ENCODE results near the gene RPTN. TPM values are rescaled to one million over a fixed set of nuclear protein-coding genes. Genes with fewer than 3 reads are reported as not detected.

The RPTN gene
- total RNA-seq, 1 experiment from 2014 or later: not detected

GRCh38 chr1:152112101-152112884 lies 46.7 kb downstream of the RPTN start:
- DNase-seq (ENCODE audit: low spot score): no peak

- no peak for DNase-seq (ENCODE audit: low spot score)
Observed at GRCh38 chr1:152111515-152111968, 47.5 kb downstream of the RPTN start.

GRCh38 chr1:152110860-152111514 lies 48.0 kb downstream of the RPTN start:
- peak; percentile 38 for DNase-seq (ENCODE audit: low spot score)

GRCh38 chr1:152110365-152110859 lies 48.6 kb downstream of the RPTN start:
- no peak for DNase-seq (ENCODE audit: low spot score)

- no peak for DNase-seq (ENCODE audit: low spot score)
Observed at GRCh38 chr1:152109998-152110294, 49.1 kb downstream of the RPTN start.

- no peak for DNase-seq (ENCODE audit: low spot score)
Observed at GRCh38 chr1:152109231-152109997, 49.6 kb downstream of the RPTN start.

GRCh38 chr1:152108882-152109222 lies 50.2 kb downstream of the RPTN start:
- DNase-seq (ENCODE audit: low spot score): no peak

GRCh38 chr1:152107984-152108881 lies 50.8 kb downstream of the RPTN start:
- no peak for DNase-seq (ENCODE audit: low spot score)

- no peak for DNase-seq (ENCODE audit: low spot score)
Observed at GRCh38 chr1:152107031-152107983, 51.7 kb downstream of the RPTN start.

- no peak for DNase-seq (ENCODE audit: low spot score)
Observed at GRCh38 chr1:152104854-152105253, 54.2 kb downstream of the RPTN start.

Other genes starting within 250 kb of the RPTN start
- 12.2 and 14.8 TPM in 2 replicates for gene THEM4, start 249.7 kb downstream of the RPTN start, total RNA-seq (2014; rRNA removed; shearing (Covaris generic))
- 279 and 305 TPM in 2 replicates for gene S100A10, start 165.4 kb downstream of the RPTN start, total RNA-seq (2014; rRNA removed; shearing (Covaris generic))
- 326 and 331 TPM in 2 replicates for gene S100A11, start 122.2 kb downstream of the RPTN start, total RNA-seq (2014; rRNA removed; shearing (Covaris generic))
- not detected in 2 replicates for gene TCHHL1, start 70.2 kb downstream of the RPTN start, total RNA-seq (2014; rRNA removed; shearing (Covaris generic))
- 0.03 TPM in 1 of 2 replicates, not detected in the other for gene TCHH, start 43.8 kb downstream of the RPTN start, total RNA-seq (2014; rRNA removed; shearing (Covaris generic))
- gene HRNR, start 65.0 kb upstream of the RPTN start, total RNA-seq (2014; rRNA removed; shearing (Covaris generic)): not detected in 2 replicates
- gene FLG, start 166.0 kb upstream of the RPTN start, total RNA-seq (2014; rRNA removed; shearing (Covaris generic)): 0.03 TPM in 1 of 2 replicates, not detected in the other
- not detected in 2 replicates for gene FLG2, start 200.8 kb upstream of the RPTN start, total RNA-seq (2014; rRNA removed; shearing (Covaris generic))

All from HT-29 (cell line).